ENCODE measurements around the gene TES.

Gene TES

GRCh38 chr7:116195451-116195850, 14.9 kb upstream of the TES start:
- Histone ChIP-seq H4K8ac (ENCODE audit: low read depth, low read length) (no peak overlapping the region), H3K79me2 (ENCODE audit: control insufficient read depth, insufficient read depth, low read length) (no peaks in the 10 kb centered on the region), H3K56ac (ENCODE audit: low read length) (no peak overlapping the region), H3K9ac (ENCODE audit: low read length) (no peak overlapping the region), H3K18ac (ENCODE audit: low read length) (no peak overlapping the region), H2BK15ac (replicated peaks; ENCODE audit: low read depth) (no peak overlapping the region), H3K27me3 (ENCODE audit: insufficient read depth, low read length, poor library complexity) (no peaks in the 10 kb centered on the region), H2BK5ac (ENCODE audit: low read length) (no peak overlapping the region), H3K79me1 (ENCODE audit: low read length) (no peaks in the 10 kb centered on the region), H3K4me3 (ENCODE audit: low read length) (no peak overlapping the region), H4K5ac (ENCODE audit: low read length) (no peak overlapping the region), H3K4me2 (ENCODE audit: low read length) (no peak overlapping the region), H2BK120ac (ENCODE audit: low read depth, low read length) (no peak overlapping the region), H3K4me1 (ENCODE audit: control insufficient read depth, low read depth, low read length) (no peaks in the 10 kb centered on the region), H3K36me3 (ENCODE audit: control insufficient read depth, insufficient read depth, low read length) (no peaks in the 10 kb centered on the region), H3K23ac (ENCODE audit: low read length) (no peak overlapping the region), H3K4ac (ENCODE audit: low read depth, low read length) (no peak overlapping the region), H3K27ac (ENCODE audit: low read depth, low read length) (no peak overlapping the region), H2AK5ac (ENCODE audit: low read length) (no peak overlapping the region)
- WGBS (ENCODE audit: extremely low coverage, insufficient coverage, low lambda C conversion rate): no CpG with 5 or more reads among the region's 1 CpG
- DNase-seq: no peak

GRCh38 chr7:116196947-116197346, 13.4 kb upstream of the TES start:
- H3K4me2 ChIP-seq (ENCODE audit: low read length): no peak overlapping the region
- no peak overlapping the region for H4K5ac ChIP-seq (ENCODE audit: low read length)
- no CpG with 5 or more reads among the region's 3 CpGs for WGBS (ENCODE audit: extremely low coverage, insufficient coverage, low lambda C conversion rate)
- no peak overlapping the region for H3K18ac ChIP-seq (ENCODE audit: low read length)
- no peaks in the 10 kb centered on the region for H3K79me1 ChIP-seq (ENCODE audit: low read length)
- H3K56ac ChIP-seq (ENCODE audit: low read length): no peak overlapping the region
- H3K4me1 ChIP-seq (ENCODE audit: control insufficient read depth, low read depth, low read length): no peaks in the 10 kb centered on the region
- H3K36me3 ChIP-seq (ENCODE audit: control insufficient read depth, insufficient read depth, low read length): no peaks in the 10 kb centered on the region
- no peaks in the 10 kb centered on the region for H3K79me2 ChIP-seq (ENCODE audit: control insufficient read depth, insufficient read depth, low read length)
- H4K8ac ChIP-seq (ENCODE audit: low read depth, low read length): no peak overlapping the region
- H3K27ac ChIP-seq (ENCODE audit: low read depth, low read length): no peak overlapping the region
- no peak for DNase-seq
- H3K23ac ChIP-seq (ENCODE audit: low read length): no peak overlapping the region
- no peak overlapping the region for H3K4me3 ChIP-seq (ENCODE audit: low read length)
- H2BK120ac ChIP-seq (ENCODE audit: low read depth, low read length): no peak overlapping the region
- no peak overlapping the region for H2BK5ac ChIP-seq (ENCODE audit: low read length)
- H3K4ac ChIP-seq (ENCODE audit: low read depth, low read length): no peak overlapping the region
- H2BK15ac ChIP-seq (replicated peaks; ENCODE audit: low read depth): no peak overlapping the region
- no peaks in the 10 kb centered on the region for H3K27me3 ChIP-seq (ENCODE audit: insufficient read depth, low read length, poor library complexity)
- H3K9ac ChIP-seq (ENCODE audit: low read length): no peak overlapping the region
- no peak overlapping the region for H2AK5ac ChIP-seq (ENCODE audit: low read length)

- no peaks in the 10 kb centered on the region for H3K79me2 ChIP-seq (ENCODE audit: control insufficient read depth, insufficient read depth, low read length)
- H2BK120ac ChIP-seq (ENCODE audit: low read depth, low read length): no peak overlapping the region
- no peak overlapping the region for H4K8ac ChIP-seq (ENCODE audit: low read depth, low read length)
- no peak overlapping the region for H3K4me2 ChIP-seq (ENCODE audit: low read length)
- H3K18ac ChIP-seq (ENCODE audit: low read length): no peak overlapping the region
- no peaks in the 10 kb centered on the region for H3K79me1 ChIP-seq (ENCODE audit: low read length)
- no peak overlapping the region for H3K27ac ChIP-seq (ENCODE audit: low read depth, low read length)
- DNase-seq: no peak
- no peak overlapping the region for H2BK5ac ChIP-seq (ENCODE audit: low read length)
- H3K56ac ChIP-seq (ENCODE audit: low read length): no peak overlapping the region
- H3K9ac ChIP-seq (ENCODE audit: low read length): no peak overlapping the region
- no CpG with 5 or more reads among the region's 3 CpGs for WGBS (ENCODE audit: extremely low coverage, insufficient coverage, low lambda C conversion rate)
- H3K23ac ChIP-seq (ENCODE audit: low read length): no peak overlapping the region
- H3K27me3 ChIP-seq (ENCODE audit: insufficient read depth, low read length, poor library complexity): no peaks in the 10 kb centered on the region
- H4K5ac ChIP-seq (ENCODE audit: low read length): no peak overlapping the region
- no peak overlapping the region for H3K4me3 ChIP-seq (ENCODE audit: low read length)
- H2BK15ac ChIP-seq (replicated peaks; ENCODE audit: low read depth): no peak overlapping the region
- H3K4me1 ChIP-seq (ENCODE audit: control insufficient read depth, low read depth, low read length): no peaks in the 10 kb centered on the region
- no peak overlapping the region for H3K4ac ChIP-seq (ENCODE audit: low read depth, low read length)
- H2AK5ac ChIP-seq (ENCODE audit: low read length): no peak overlapping the region
- no peaks in the 10 kb centered on the region for H3K36me3 ChIP-seq (ENCODE audit: control insufficient read depth, insufficient read depth, low read length)
Measured at GRCh38 chr7:116197360-116197759, 13.0 kb upstream of the TES start.

GRCh38 chr7:116198748-116199410, 11.5 kb upstream of the TES start:
- H3K56ac ChIP-seq (ENCODE audit: low read length): no peak overlapping the region
- H3K27ac ChIP-seq (ENCODE audit: low read depth, low read length): no peak overlapping the region
- H3K23ac ChIP-seq (ENCODE audit: low read length): no peak overlapping the region
- H4K8ac ChIP-seq (ENCODE audit: low read depth, low read length): no peak overlapping the region
- H3K18ac ChIP-seq (ENCODE audit: low read length): no peak overlapping the region
- no peak overlapping the region for H4K5ac ChIP-seq (ENCODE audit: low read length)
- no peak overlapping the region for H2BK15ac ChIP-seq (replicated peaks; ENCODE audit: low read depth)
- H2BK120ac ChIP-seq (ENCODE audit: low read depth, low read length): no peak overlapping the region
- no peak overlapping the region for H3K9ac ChIP-seq (ENCODE audit: low read length)
- DNase-seq: no peak
- no peak overlapping the region for H2BK5ac ChIP-seq (ENCODE audit: low read length)
- no peaks in the 10 kb centered on the region for H3K79me1 ChIP-seq (ENCODE audit: low read length)
- H3K4me1 ChIP-seq (ENCODE audit: control insufficient read depth, low read depth, low read length): no peaks in the 10 kb centered on the region
- H3K79me2 ChIP-seq (ENCODE audit: control insufficient read depth, insufficient read depth, low read length): no peaks in the 10 kb centered on the region
- H3K4me3 ChIP-seq (ENCODE audit: low read length): no peak overlapping the region
- H2AK5ac ChIP-seq (ENCODE audit: low read length): no peak overlapping the region
- WGBS (ENCODE audit: extremely low coverage, insufficient coverage, low lambda C conversion rate): no CpG with 5 or more reads among the region's 5 CpGs
- no peaks in the 10 kb centered on the region for H3K36me3 ChIP-seq (ENCODE audit: control insufficient read depth, insufficient read depth, low read length)
- H3K4me2 ChIP-seq (ENCODE audit: low read length): no peak overlapping the region
- no peaks in the 10 kb centered on the region for H3K27me3 ChIP-seq (ENCODE audit: insufficient read depth, low read length, poor library complexity)
- no peak overlapping the region for H3K4ac ChIP-seq (ENCODE audit: low read depth, low read length)

GRCh38 chr7:116200963-116201362, 9.4 kb upstream of the TES start:
- H3K79me1 ChIP-seq (ENCODE audit: low read length): no peaks in the 10 kb centered on the region
- no CpG with 5 or more reads among the region's 1 CpG for WGBS (ENCODE audit: extremely low coverage, insufficient coverage, low lambda C conversion rate)

GRCh38 chr7:116206141-116206540, 4.2 kb upstream of the TES start:
- Histone ChIP-seq H3K4me1 (ENCODE audit: control insufficient read depth, low read depth, low read length) (no peaks in the 10 kb centered on the region), H3K79me1 (ENCODE audit: low read length) (no peaks in the 10 kb centered on the region), H3K4me3 (ENCODE audit: low read length) (no peak overlapping the region), H4K5ac (ENCODE audit: low read length) (no peak overlapping the region), H3K18ac (ENCODE audit: low read length) (no peak overlapping the region), H3K27me3 (ENCODE audit: insufficient read depth, low read length, poor library complexity) (no peaks in the 10 kb centered on the region), H3K4me2 (ENCODE audit: low read length) (no peak overlapping the region), H2BK5ac (ENCODE audit: low read length) (no peak overlapping the region), H3K56ac (ENCODE audit: low read length) (no peak overlapping the region), H3K4ac (ENCODE audit: low read depth, low read length) (no peak overlapping the region), H2BK120ac (ENCODE audit: low read depth, low read length) (no peak overlapping the region), H2BK15ac (replicated peaks; ENCODE audit: low read depth) (no peak overlapping the region), H2AK5ac (ENCODE audit: low read length) (no peak overlapping the region), H3K36me3 (ENCODE audit: control insufficient read depth, insufficient read depth, low read length) (no peaks in the 10 kb centered on the region), H3K79me2 (ENCODE audit: control insufficient read depth, insufficient read depth, low read length) (no peaks in the 10 kb centered on the region), H4K8ac (ENCODE audit: low read depth, low read length) (no peak overlapping the region), H3K9ac (ENCODE audit: low read length) (no peak overlapping the region), H3K23ac (ENCODE audit: low read length) (no peak overlapping the region), H3K27ac (ENCODE audit: low read depth, low read length) (no peak overlapping the region)
- no peak for DNase-seq
- WGBS (ENCODE audit: extremely low coverage, insufficient coverage, low lambda C conversion rate): no CpG with 5 or more reads among the region's 1 CpG

More at GRCh38 chr7:116200963-116201362, 9.4 kb upstream of the TES start:
- no peaks in the 10 kb centered on the region for H3K79me2 ChIP-seq (ENCODE audit: control insufficient read depth, insufficient read depth, low read length)
- H2BK120ac ChIP-seq (ENCODE audit: low read depth, low read length): no peak overlapping the region
- H3K4me1 ChIP-seq (ENCODE audit: control insufficient read depth, low read depth, low read length): no peaks in the 10 kb centered on the region
- H3K27ac ChIP-seq (ENCODE audit: low read depth, low read length): no peak overlapping the region
- no peak overlapping the region for H3K56ac ChIP-seq (ENCODE audit: low read length)
- no peak overlapping the region for H2AK5ac ChIP-seq (ENCODE audit: low read length)
- H4K8ac ChIP-seq (ENCODE audit: low read depth, low read length): no peak overlapping the region
- no peak overlapping the region for H3K4ac ChIP-seq (ENCODE audit: low read depth, low read length)
- no peak overlapping the region for H3K18ac ChIP-seq (ENCODE audit: low read length)
- no peak for DNase-seq
- no peak overlapping the region for H2BK15ac ChIP-seq (replicated peaks; ENCODE audit: low read depth)
- no peak overlapping the region for H3K4me2 ChIP-seq (ENCODE audit: low read length)
- H3K23ac ChIP-seq (ENCODE audit: low read length): no peak overlapping the region
- H3K27me3 ChIP-seq (ENCODE audit: insufficient read depth, low read length, poor library complexity): no peaks in the 10 kb centered on the region
- H4K5ac ChIP-seq (ENCODE audit: low read length): no peak overlapping the region
- H3K36me3 ChIP-seq (ENCODE audit: control insufficient read depth, insufficient read depth, low read length): no peaks in the 10 kb centered on the region
- H3K4me3 ChIP-seq (ENCODE audit: low read length): no peak overlapping the region
- no peak overlapping the region for H2BK5ac ChIP-seq (ENCODE audit: low read length)
- H3K9ac ChIP-seq (ENCODE audit: low read length): no peak overlapping the region

All from mesendoderm (in vitro differentiated cells).